ENCODE results near the gene SRSF2. TPM values are rescaled to one million over a fixed set of nuclear protein-coding genes. Genes with fewer than 3 reads are reported as not detected.
A peak's percentile ranks its signal among the peaks of the same experiment; 100 is the strongest.
"Not testable (repeated sequence)": the region's sequence is repeated elsewhere in the genome, so short reads cannot be mapped to it uniquely, and the experiment has no call there.

The SRSF2 gene
- total RNA-seq, 6 experiments from 2014 or later: 179 to 220 (median 215) TPM

DNA sequence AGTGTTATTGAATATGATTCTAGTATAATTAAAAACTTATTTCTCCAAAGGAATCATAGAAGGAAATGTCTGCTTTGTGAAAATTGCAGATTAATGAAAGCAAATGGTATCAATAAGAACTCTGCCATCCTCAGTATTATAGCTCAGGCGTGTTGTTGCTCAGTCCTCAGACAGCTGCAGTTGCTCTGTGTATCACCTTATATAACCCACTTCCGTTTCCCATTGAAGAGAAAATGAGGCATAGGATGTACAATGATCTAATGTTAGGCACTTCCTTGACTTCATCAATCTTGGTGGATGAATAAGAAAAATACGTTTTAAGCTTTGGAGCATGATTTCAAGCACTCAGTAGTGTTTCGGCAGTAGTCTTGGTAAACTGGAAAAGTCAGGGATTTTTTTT lies 14.9 kb upstream of the SRSF2 start:
- H3K27me3 Mint-ChIP-seq (ENCODE audit: insufficient read depth): peaks cover 2% of the 10 kb centered on the region; the same call in 1 of the 2 replicates
- TF ChIP-seq, protein P1, sequence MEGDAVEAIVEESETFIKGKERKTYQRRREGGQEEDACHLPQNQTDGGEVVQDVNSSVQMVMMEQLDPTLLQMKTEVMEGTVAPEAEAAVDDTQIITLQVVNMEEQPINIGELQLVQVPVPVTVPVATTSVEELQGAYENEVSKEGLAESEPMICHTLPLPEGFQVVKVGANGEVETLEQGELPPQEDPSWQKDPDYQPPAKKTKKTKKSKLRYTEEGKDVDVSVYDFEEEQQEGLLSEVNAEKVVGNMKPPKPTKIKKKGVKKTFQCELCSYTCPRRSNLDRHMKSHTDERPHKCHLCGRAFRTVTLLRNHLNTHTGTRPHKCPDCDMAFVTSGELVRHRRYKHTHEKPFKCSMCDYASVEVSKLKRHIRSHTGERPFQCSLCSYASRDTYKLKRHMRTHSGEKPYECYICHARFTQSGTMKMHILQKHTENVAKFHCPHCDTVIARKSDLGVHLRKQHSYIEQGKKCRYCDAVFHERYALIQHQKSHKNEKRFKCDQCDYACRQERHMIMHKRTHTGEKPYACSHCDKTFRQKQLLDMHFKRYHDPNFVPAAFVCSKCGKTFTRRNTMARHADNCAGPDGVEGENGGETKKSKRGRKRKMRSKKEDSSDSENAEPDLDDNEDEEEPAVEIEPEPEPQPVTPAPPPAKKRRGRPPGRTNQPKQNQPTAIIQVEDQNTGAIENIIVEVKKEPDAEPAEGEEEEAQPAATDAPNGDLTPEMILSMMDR (IDR thresholded peaks at IDR 0.05): no peak
- DNase-seq: no peak
- H3K4me3 Mint-ChIP-seq: no peak overlapping the region
- H3K27ac Mint-ChIP-seq: no peak overlapping the region
- peaks cover 2% of the 10 kb centered on the region; the same call in 1 of the 2 replicates for H3K4me1 Mint-ChIP-seq (ENCODE audit: low read depth)
- no peaks in the 10 kb centered on the region for H3K9me3 Mint-ChIP-seq
- peaks cover 6% of the 10 kb centered on the region for H3K36me3 Mint-ChIP-seq (ENCODE audit: low read depth)

DNA sequence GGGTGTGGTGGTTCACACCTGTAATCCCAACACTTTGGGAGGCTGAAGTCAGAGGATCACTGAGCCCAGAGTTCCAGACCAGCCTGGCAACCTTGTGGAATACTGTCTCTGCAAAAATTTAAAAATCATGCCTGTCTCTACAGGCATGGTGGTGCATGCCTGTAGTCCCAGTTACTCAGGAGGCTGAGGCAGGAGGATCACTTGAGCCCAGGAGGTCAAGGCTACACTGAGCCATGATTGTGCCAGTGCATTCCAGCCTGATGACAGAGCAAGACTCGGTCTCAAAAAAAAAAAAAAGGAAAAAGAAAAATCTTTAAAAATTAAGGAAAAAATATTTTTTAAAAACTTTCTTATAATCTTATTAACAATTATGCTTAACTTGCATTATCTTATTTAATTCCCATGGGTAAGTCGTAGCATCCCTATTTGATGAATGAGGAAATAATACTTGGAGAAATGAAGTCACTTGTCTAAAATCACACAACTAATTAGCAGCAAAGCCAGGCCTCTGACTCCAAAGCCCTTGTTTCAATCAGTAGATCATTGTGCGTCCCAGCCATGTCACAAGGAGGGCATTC lies 14.4 kb upstream of the SRSF2 start:
- H3K4me1 Mint-ChIP-seq (ENCODE audit: low read depth): no peaks in the 10 kb centered on the region
- H3K27me3 Mint-ChIP-seq (ENCODE audit: insufficient read depth): peaks cover 2% of the 10 kb centered on the region; the same call in 1 of the 2 replicates
- no peak overlapping the region for H3K4me3 Mint-ChIP-seq
- no peak for DNase-seq
- TF ChIP-seq, protein P1 (IDR thresholded peaks at IDR 0.05): no peak
- no peaks in the 10 kb centered on the region for H3K9me3 Mint-ChIP-seq
- H3K36me3 Mint-ChIP-seq (ENCODE audit: low read depth): peaks cover 9% of the 10 kb centered on the region
- no peak overlapping the region for H3K27ac Mint-ChIP-seq

DNA sequence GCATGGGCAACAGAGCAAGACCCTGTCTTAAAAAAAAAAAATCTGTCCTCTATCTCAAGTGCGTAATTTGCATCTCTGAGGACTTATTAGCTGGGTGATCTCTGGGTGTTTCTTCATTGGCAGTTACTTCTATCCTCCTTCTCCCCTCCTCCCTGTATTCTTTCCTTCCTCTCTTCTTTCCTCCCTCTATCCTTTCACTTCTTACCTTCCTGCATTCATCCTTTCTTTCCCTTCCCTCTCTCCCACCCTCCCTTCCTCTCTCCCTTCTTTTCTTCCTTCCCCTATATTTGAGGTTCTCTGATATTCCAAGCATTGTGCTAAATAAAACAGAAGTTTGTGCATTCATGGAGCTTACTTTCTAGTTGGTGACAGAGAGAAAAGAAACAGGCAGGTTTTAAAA lies 11.5 kb upstream of the SRSF2 start:
- peaks cover 2% of the 10 kb centered on the region; the same call in 1 of the 2 replicates for H3K27me3 Mint-ChIP-seq (ENCODE audit: insufficient read depth)
- H3K36me3 Mint-ChIP-seq (ENCODE audit: low read depth): peaks cover 35% of the 10 kb centered on the region
- no peak for DNase-seq
- H3K9me3 Mint-ChIP-seq: peaks cover 8% of the 10 kb centered on the region; the same call in 1 of the 2 replicates
- TF ChIP-seq, protein P1 (IDR thresholded peaks at IDR 0.05): no peak
- peaks cover 7% of the 10 kb centered on the region for H3K4me1 Mint-ChIP-seq (ENCODE audit: low read depth)
- no peak overlapping the region for H3K27ac Mint-ChIP-seq
- no peak overlapping the region for H3K4me3 Mint-ChIP-seq

DNA sequence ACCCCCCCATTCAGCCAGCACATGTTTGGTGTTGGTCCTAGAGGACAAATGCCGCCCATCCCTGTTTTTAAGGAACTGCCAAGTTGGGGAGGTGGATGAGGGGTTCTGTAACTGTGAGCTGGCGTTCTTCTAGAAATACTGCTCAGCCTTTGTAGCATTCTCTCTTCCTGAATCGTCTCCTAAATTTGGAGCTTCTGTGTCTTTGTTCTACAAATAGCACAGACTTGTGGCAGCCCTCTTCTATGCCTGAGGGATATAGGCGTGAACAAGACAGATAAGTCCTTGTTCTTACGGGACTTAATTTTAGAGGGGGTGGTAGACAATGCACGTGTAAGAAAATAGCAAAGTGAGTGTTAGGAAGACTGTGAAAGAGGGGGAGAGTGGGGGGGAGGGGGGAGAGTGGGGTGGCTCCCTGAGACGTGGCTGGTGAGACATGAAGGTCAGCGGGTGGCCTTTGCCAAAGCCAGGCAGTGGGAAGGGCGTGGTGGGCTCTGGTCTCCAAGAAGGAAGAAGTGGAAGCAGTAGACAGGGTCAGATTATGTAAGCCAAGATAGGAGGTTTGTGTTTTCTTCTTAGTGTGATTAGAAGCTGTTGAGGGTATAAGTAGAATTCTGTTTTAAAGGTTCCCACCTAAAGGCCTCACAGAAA lies 10.7 kb upstream of the SRSF2 start:
- TF ChIP-seq, protein P1 (IDR thresholded peaks at IDR 0.05): no peak
- Mint-ChIP-seq H3K4me1 (ENCODE audit: low read depth) (peaks cover 7% of the 10 kb centered on the region), H3K4me3 (no peak overlapping the region), H3K9me3 (peaks cover 8% of the 10 kb centered on the region; the same call in 1 of the 2 replicates), H3K27ac (no peak overlapping the region), H3K27me3 (ENCODE audit: insufficient read depth) (peaks cover 2% of the 10 kb centered on the region; the same call in 1 of the 2 replicates), H3K36me3 (ENCODE audit: low read depth) (peaks cover 35% of the 10 kb centered on the region)
- no peak for DNase-seq

DNA sequence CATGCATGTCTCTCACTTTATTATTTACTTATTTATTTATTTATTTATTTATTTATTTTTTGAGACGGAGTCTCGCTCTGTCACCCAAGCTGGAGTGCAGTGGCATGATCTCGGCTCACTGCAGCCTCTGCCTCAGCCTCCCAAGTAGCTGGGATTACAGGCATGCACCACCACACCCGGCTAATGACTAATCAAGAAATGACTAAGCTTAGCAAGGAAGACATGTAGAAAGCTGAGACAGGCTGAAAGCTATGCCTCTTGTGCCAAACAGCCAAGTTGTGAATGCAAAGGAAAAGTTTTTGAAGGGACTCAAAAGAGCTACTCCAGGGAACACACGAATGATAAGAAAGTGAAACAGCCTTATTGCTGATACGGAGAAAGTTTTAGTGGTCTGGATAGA lies 8.7 kb upstream of the SRSF2 start:
- H3K4me3 Mint-ChIP-seq; H3K27me3 Mint-ChIP-seq (ENCODE audit: insufficient read depth); H3K9me3 Mint-ChIP-seq; H3K27ac Mint-ChIP-seq: not testable (repeated sequence)
- peaks cover 10% of the 10 kb centered on the region for H3K4me1 Mint-ChIP-seq (ENCODE audit: low read depth)
- peaks cover 36% of the 10 kb centered on the region for H3K36me3 Mint-ChIP-seq (ENCODE audit: low read depth)
- DNase-seq: peak; percentile 23

DNA sequence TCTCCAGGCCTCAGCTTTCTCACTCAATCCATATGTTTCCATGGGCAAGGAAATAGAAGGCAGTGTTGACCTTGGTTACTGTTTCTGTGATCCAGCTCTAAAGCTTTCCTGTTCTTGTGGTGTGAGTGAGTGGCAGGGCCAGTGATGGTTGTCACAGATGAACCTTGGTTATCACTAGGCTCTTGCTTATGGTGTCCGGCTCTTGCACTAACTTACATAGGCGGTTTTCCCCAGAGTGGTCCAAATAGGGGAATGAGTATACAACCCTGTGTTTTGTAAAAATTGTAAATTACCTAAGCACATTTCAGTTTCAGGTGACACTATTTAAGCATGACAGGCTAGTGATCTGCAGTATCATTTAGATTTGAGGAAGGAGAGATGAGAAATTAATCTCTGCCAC lies 7.6 kb upstream of the SRSF2 start:
- Mint-ChIP-seq H3K27ac (no peak overlapping the region), H3K36me3 (ENCODE audit: low read depth) (peaks cover 36% of the 10 kb centered on the region), H3K4me1 (ENCODE audit: low read depth) (peaks cover 19% of the 10 kb centered on the region), H3K27me3 (ENCODE audit: insufficient read depth) (peaks cover under 1% of the 10 kb centered on the region; the same call in 1 of the 2 replicates), H3K4me3 (no peak overlapping the region), H3K9me3 (peaks cover 8% of the 10 kb centered on the region; the same call in 1 of the 2 replicates)
- DNase-seq: no peak
- TF ChIP-seq, protein P1 (IDR thresholded peaks at IDR 0.05): no peak

All from HFFc6 (cell line).